H1 (cell line): ENCODE measurements around the gene OR2V2. TPM values are rescaled to one million over a fixed set of nuclear protein-coding genes. Genes with fewer than 3 reads are reported as not detected.
"Not testable (repeated sequence)": the region's sequence is repeated elsewhere in the genome, so short reads cannot be mapped to it uniquely, and the experiment has no call there.

Experiments
- CTCF ChIA-PET: fragments of 300-600 bp; sonication (Branson Sonifier 250); formaldehyde crosslinking; loops from one replicate; lab custom pipeline; 2021; ENCODE audit not compliant: partially characterized antibody; lab: Charles Lee
- POLR2A ChIA-PET: fragments of 300-600 bp; sonication (Branson Sonifier 250); formaldehyde crosslinking; loops from one replicate; lab custom pipeline; 2021; ENCODE audit warnings: inconsistent platforms; ENCODE audit not compliant: partially characterized antibody; lab: Charles Lee
- DNase-seq, 2 experiments: peaks; one replicate each; pipeline versions ENCODE4 v3.0.0 to v3.0.0-alpha.2; 2010 to 2022; ENCODE audit warnings: low spot score in 2 of 2, low read depth in 1 of 2, mixed read lengths in 1 of 2
- FAIRE-seq: peaks from 2 replicates; lab custom pipeline; 2011; peaks lifted over from hg19 to GRCh38; lab: Jason Lieb, UNC
- H2AFZ ChIP-seq: 2 replicates; pipeline ENCODE4 v1.8.1; 2012; ENCODE audit warnings: low read length, inconsistent platforms
- H2AK5ac ChIP-seq: 2 replicates; pipeline ENCODE4 v1.6.1; 2013; ENCODE audit warnings: low read depth, low read length
- H2BK120ac ChIP-seq: replicated peaks from 2 replicates; pipeline ENCODE3; 2013; ENCODE audit warnings: low read depth, low read length, inconsistent platforms
- H2BK12ac ChIP-seq: 2 replicates; pipeline ENCODE4 v1.6.1; 2013; ENCODE audit warnings: low read depth, low read length
- H2BK15ac ChIP-seq: 2 replicates; pipeline ENCODE4 v1.6.1; 2013; ENCODE audit warnings: low read length
- H2BK20ac ChIP-seq: 2 replicates; pipeline ENCODE4 v1.6.1; 2013; ENCODE audit warnings: low read length
- H2BK5ac ChIP-seq: 2 replicates; pipeline ENCODE4 v1.6.1; 2013; ENCODE audit warnings: low read depth, low read length
- H3K14ac ChIP-seq: 2 replicates; pipeline ENCODE4 v1.6.1; 2013; ENCODE audit warnings: inconsistent platforms; ENCODE audit not compliant: insufficient read length
- H3K18ac ChIP-seq: 2 replicates; pipeline ENCODE4 v1.6.1; 2013; ENCODE audit warnings: low read length; ENCODE audit errors: extremely low read depth
- H3K23ac ChIP-seq: 2 replicates; pipeline ENCODE4 v1.6.1; 2013; ENCODE audit warnings: inconsistent platforms; ENCODE audit not compliant: insufficient read length
- H3K23me2 ChIP-seq: 2 replicates; pipeline ENCODE4 v1.6.1; 2013; ENCODE audit warnings: low read depth, low read length
- H3K27ac ChIP-seq: 2 replicates; pipeline ENCODE4 v1.6.1; 2011; ENCODE audit warnings: low read depth, low read length, inconsistent platforms
- H3K27me3 ChIP-seq, 4 experiments: replicated peaks in 1 of 4; 1 replicate in 1 of 4; 2 replicates in 3 of 4; pipeline versions ENCODE4 v1.6.1 to v1.8.1; 2011 to 2013; ENCODE audit warnings: low read length in 3 of 4, mild to moderate bottlenecking in 3 of 4, inconsistent platforms in 2 of 4, mixed read lengths in 2 of 4, moderate library complexity in 1 of 4; ENCODE audit not compliant: control insufficient read depth in 3 of 4, insufficient read depth in 3 of 4; ENCODE audit errors: extremely low read depth in 1 of 4
- H3K36me3 ChIP-seq, 4 experiments: 2 replicates each; pipeline versions ENCODE4 v1.6.1 to v1.8.1; 2011 to 2013; ENCODE audit warnings: mild to moderate bottlenecking in 4 of 4, low read length in 3 of 4, moderate library complexity in 2 of 4, control low read depth in 1 of 4, inconsistent platforms in 1 of 4; ENCODE audit not compliant: insufficient read depth in 4 of 4, control insufficient read depth in 2 of 4
- H3K4ac ChIP-seq: replicated peaks from 2 replicates; pipeline ENCODE3; 2013; ENCODE audit warnings: low read length, low read depth, mixed read lengths, inconsistent platforms; ENCODE audit not compliant: insufficient read length
- H3K4me1 ChIP-seq, 4 experiments: replicated peaks in 1 of 4; 1 replicate in 1 of 4; 2 replicates in 3 of 4; pipeline versions ENCODE4 v1.6.1 to v1.8.1; 2011 to 2013; ENCODE audit warnings: low read length in 3 of 4, inconsistent platforms in 2 of 4, mixed read lengths in 1 of 4; ENCODE audit not compliant: insufficient read depth in 4 of 4, control insufficient read depth in 3 of 4
- H3K4me2 ChIP-seq, 2 experiments: 2 replicates each; pipeline versions ENCODE4 v1.6.1 to v1.8.1; 2011 to 2013; ENCODE audit warnings: low read depth in 2 of 2, low read length in 2 of 2, control low read depth in 1 of 2, inconsistent platforms in 1 of 2, mild to moderate bottlenecking in 1 of 2; ENCODE audit not compliant: insufficient read depth in 1 of 2
- H3K4me3 ChIP-seq, 4 experiments: fragments of 200-600, 300-600 bp in 1 of 4; sonication (generic), shearing (Covaris generic), sonication (Bioruptor Twin) in 1 of 4; 2 replicates each; pipeline versions ENCODE4 v1.5.1 to v1.8.1; 2011 to 2016; ENCODE audit warnings: low read length in 4 of 4, low read depth in 3 of 4, control low read depth in 2 of 4, inconsistent platforms in 2 of 4, mild to moderate bottlenecking in 2 of 4, mixed read lengths in 1 of 4, moderate library complexity in 1 of 4; ENCODE audit not compliant: insufficient read depth in 2 of 4; ENCODE audit errors: extremely low read depth in 1 of 4
- H3K56ac ChIP-seq: replicated peaks from 2 replicates; pipeline ENCODE3; 2013; ENCODE audit warnings: low read depth, mild to moderate bottlenecking, mixed read lengths, low read length, inconsistent platforms; ENCODE audit not compliant: insufficient read length
- H3K79me1 ChIP-seq: 2 replicates; pipeline ENCODE4 v1.6.1; 2013; ENCODE audit warnings: low read depth, low read length, control low read depth
- H3K79me2 ChIP-seq, 2 experiments: 2 replicates each; pipeline versions ENCODE4 v1.6.1 to v1.8.1; 2012 to 2013; ENCODE audit warnings: low read length in 2 of 2, mild to moderate bottlenecking in 2 of 2, inconsistent platforms in 1 of 2; ENCODE audit not compliant: insufficient read depth in 2 of 2, control insufficient read depth in 1 of 2
- H3K9ac ChIP-seq, 4 experiments: replicated peaks in 1 of 4; 1 replicate in 1 of 4; 2 replicates in 3 of 4; pipeline versions ENCODE4 v1.6.1 to v1.8.1; 2011 to 2013; ENCODE audit warnings: low read depth in 3 of 4, low read length in 3 of 4, control low read depth in 2 of 4, mild to moderate bottlenecking in 2 of 4, moderate library complexity in 2 of 4, inconsistent platforms in 1 of 4; ENCODE audit errors: extremely low read depth in 1 of 4
- H3K9me3 ChIP-seq, 2 experiments: 2 replicates each; pipeline versions ENCODE4 v1.6.1 to v1.8.1; 2012 to 2013; ENCODE audit warnings: mild to moderate bottlenecking in 2 of 2, moderate library complexity in 2 of 2, control low read depth in 1 of 2, inconsistent platforms in 1 of 2, low read depth in 1 of 2, low read length in 1 of 2, mixed read lengths in 1 of 2; ENCODE audit not compliant: insufficient read depth in 2 of 2
- H4K20me1 ChIP-seq, 2 experiments: replicated peaks in 1 of 2; 2 replicates each; pipeline versions ENCODE3 to v1.8.1; 2011 to 2013; ENCODE audit warnings: inconsistent platforms in 2 of 2, low read length in 2 of 2, mild to moderate bottlenecking in 1 of 2; ENCODE audit not compliant: insufficient read depth in 2 of 2, control insufficient read depth in 1 of 2
- H4K5ac ChIP-seq: 2 replicates; pipeline ENCODE4 v1.6.1; 2013; ENCODE audit warnings: low read length, low read depth, mixed read lengths, inconsistent platforms; ENCODE audit not compliant: insufficient read length
- H4K8ac ChIP-seq: 2 replicates; pipeline ENCODE4 v1.8.0; 2013; ENCODE audit warnings: mild to moderate bottlenecking, moderate library complexity, low read length, inconsistent platforms; ENCODE audit not compliant: insufficient read depth; ENCODE audit errors: extremely low read depth
- H4K91ac ChIP-seq: replicated peaks from 2 replicates; pipeline ENCODE3; 2013; ENCODE audit warnings: low read length, mixed read lengths, inconsistent platforms; ENCODE audit not compliant: insufficient read length
- WGBS, 2 experiments: shearing (Covaris generic) in 1 of 2; methylation state at CpG; one replicate each; pipeline versions ENCODE4 v1.1.6 to v1.1.7; 2013 to 2015; ENCODE audit warnings: low lambda C conversion rate in 2 of 2, mixed read lengths in 2 of 2, inconsistent platforms in 1 of 2, low coverage in 1 of 2, missing lambda C conversion rate in 1 of 2; ENCODE audit not compliant: insufficient replicate concordance in 2 of 2, insufficient coverage in 1 of 2, insufficient read length in 1 of 2; ENCODE audit errors: extremely low coverage in 1 of 2, missing lambda C conversion rate in 1 of 2; 5-methylcytosine and 5-hydroxymethylcytosine counted together
- polyA plus RNA-seq, 7 experiments: library from polyadenylated mRNA; depleted of rRNA in 3 of 7; stranded (reverse) in 5 of 7; unstranded in 2 of 7; fragments of >200 nt in 5 of 7; fragments of 200-250 nt in 2 of 7; gene quantifications; 1 replicate in 5 of 7; 2 replicates in 1 of 7; 4 replicates in 1 of 7; pipeline versions ENCODE4 v1.2.1 to v1.2.3, GENCODE V29; 2011 to 2013; ENCODE audit warnings: missing spikeins in 2 of 7, mixed read lengths in 2 of 7
- total RNA-seq: library from RNA; stranded (reverse); fragmentation: NEBNext Ultra II Directional; extraction: Animal tissue kit (Norgen Biotek cat#: 25700); gene quantifications from 2 replicates; pipeline ENCODE4 v1.2.1, GENCODE V29; 2021

The OR2V2 gene
- total and polyA plus RNA-seq, 2 of the 8 experiments (the other 6 are each of a cell fraction or from before 2014, with no cell fraction given): not detected

GRCh38 chr5:181097759-181098491 lies 49.5 kb upstream of the OR2V2 start:
- H2AK5ac ChIP-seq, H4K20me1 ChIP-seq, H3K18ac ChIP-seq, FAIRE-seq, H2BK15ac ChIP-seq, H2BK5ac ChIP-seq, H4K91ac ChIP-seq, DNase-seq, H3K9ac ChIP-seq, H3K23me2 ChIP-seq, H4K8ac ChIP-seq, H3K4ac ChIP-seq, H4K5ac ChIP-seq, H3K27ac ChIP-seq, H3K14ac ChIP-seq, H3K36me3 ChIP-seq, H3K9me3 ChIP-seq, H3K23ac ChIP-seq, H2AFZ ChIP-seq, H3K56ac ChIP-seq, H3K4me1 ChIP-seq, H2BK20ac ChIP-seq, CTCF ChIA-PET, H2BK120ac ChIP-seq, H3K79me1 ChIP-seq, POLR2A ChIA-PET, H3K4me2 ChIP-seq, H3K79me2 ChIP-seq, H2BK12ac ChIP-seq: not testable (repeated sequence)
- peak overlapping the region in 2 of 4 experiments; percentile 25 to 52; a peak in 3 of 8 replicates for H3K4me3 ChIP-seq
- H3K27me3 ChIP-seq: peaks cover 16 to 20% (median 19%) of the 10 kb centered on the region in 4 experiments
- WGBS, 2 experiments: no CpG with 5 or more reads among the region's 56 CpGs
